ENCODE results near the gene SEMA3F. TPM values are rescaled to one million over a fixed set of nuclear protein-coding genes. Genes with fewer than 3 reads are reported as not detected.
A peak's percentile ranks its signal among the peaks of the same experiment; 100 is the strongest.

Gene SEMA3F
- total RNA-seq, 1 donor from 2014 or later: 14.5 TPM

DNA sequence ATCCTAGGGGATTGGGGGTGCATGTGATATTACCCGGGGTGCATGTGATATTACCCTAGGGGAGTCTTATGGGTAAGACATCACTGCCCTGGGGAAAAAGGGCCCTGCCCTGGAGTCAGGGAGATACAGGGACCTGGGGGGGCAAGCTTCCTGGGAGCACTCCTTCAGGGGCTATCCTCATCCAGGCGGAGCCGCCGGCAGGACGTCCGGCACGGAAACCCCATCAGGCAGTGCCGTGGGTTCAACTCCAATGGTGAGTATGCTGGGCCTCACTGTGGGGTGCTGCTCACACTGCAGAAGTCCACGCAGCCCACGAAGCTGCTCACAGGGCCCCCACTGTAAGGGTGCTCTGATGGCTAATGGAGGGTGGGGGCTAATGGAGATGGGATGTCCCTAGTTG is 31.0 kb downstream of the SEMA3F start:
- no peaks in the 10 kb centered on the region for H3K9me3 ChIP-seq (ENCODE audit: low read depth)
- H2AFZ ChIP-seq (replicated peaks): no peak overlapping the region
- DNase-seq (ENCODE audit: low spot score): no peak
- Mint-ChIP-seq H3K4me3 (no peak overlapping the region), H3K27ac (no peak overlapping the region), H3K4me1 (peaks cover 23% of the 10 kb centered on the region), H3K27me3 (ENCODE audit: insufficient read depth, low read depth) (peaks cover 4% of the 10 kb centered on the region), H3K36me3 (peaks cover 12% of the 10 kb centered on the region), H3K9me3 (no peaks in the 10 kb centered on the region)
- no peak overlapping the region for H3K27ac ChIP-seq
- peaks cover 6% of the 10 kb centered on the region for H3F3A ChIP-seq (ENCODE audit: low read depth)
- no peak overlapping the region for H3K9ac ChIP-seq
- H3K4me1 ChIP-seq: peaks cover 6% of the 10 kb centered on the region
- H3K4me2 ChIP-seq: no peak overlapping the region
- no peaks in the 10 kb centered on the region for H3K27me3 ChIP-seq
- no peaks in the 10 kb centered on the region for H3K79me2 ChIP-seq (ENCODE audit: low read depth)
- no peak for TF ChIP-seq EZH2phosphoT487 (IDR thresholded peaks at IDR 0.05)
- TF ChIP-seq, protein P1, sequence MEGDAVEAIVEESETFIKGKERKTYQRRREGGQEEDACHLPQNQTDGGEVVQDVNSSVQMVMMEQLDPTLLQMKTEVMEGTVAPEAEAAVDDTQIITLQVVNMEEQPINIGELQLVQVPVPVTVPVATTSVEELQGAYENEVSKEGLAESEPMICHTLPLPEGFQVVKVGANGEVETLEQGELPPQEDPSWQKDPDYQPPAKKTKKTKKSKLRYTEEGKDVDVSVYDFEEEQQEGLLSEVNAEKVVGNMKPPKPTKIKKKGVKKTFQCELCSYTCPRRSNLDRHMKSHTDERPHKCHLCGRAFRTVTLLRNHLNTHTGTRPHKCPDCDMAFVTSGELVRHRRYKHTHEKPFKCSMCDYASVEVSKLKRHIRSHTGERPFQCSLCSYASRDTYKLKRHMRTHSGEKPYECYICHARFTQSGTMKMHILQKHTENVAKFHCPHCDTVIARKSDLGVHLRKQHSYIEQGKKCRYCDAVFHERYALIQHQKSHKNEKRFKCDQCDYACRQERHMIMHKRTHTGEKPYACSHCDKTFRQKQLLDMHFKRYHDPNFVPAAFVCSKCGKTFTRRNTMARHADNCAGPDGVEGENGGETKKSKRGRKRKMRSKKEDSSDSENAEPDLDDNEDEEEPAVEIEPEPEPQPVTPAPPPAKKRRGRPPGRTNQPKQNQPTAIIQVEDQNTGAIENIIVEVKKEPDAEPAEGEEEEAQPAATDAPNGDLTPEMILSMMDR (IDR thresholded peaks at IDR 0.05): no peak
- TF ChIP-seq EZH2 (IDR thresholded peaks at IDR 0.05): no peak
- no peak overlapping the region for H3K4me3 ChIP-seq
- H3K36me3 ChIP-seq: no peaks in the 10 kb centered on the region
- no peaks in the 10 kb centered on the region for H4K20me1 ChIP-seq (ENCODE audit: low read depth)

DNA sequence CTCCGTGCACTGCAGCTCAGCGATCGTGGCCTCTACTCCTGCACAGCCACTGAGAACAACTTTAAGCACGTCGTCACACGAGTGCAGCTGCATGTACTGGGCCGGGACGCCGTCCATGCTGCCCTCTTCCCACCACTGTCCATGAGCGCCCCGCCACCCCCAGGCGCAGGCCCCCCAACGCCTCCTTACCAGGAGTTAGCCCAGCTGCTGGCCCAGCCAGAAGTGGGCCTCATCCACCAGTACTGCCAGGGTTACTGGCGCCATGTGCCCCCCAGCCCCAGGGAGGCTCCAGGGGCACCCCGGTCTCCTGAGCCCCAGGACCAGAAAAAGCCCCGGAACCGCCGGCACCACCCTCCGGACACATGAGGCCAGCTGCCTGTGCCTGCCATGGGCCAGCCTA is 32.6 kb downstream of the SEMA3F start:
- peaks cover 4% of the 10 kb centered on the region for H3K27me3 Mint-ChIP-seq (ENCODE audit: insufficient read depth, low read depth)
- no peaks in the 10 kb centered on the region for H3K79me2 ChIP-seq (ENCODE audit: low read depth)
- peaks cover 15% of the 10 kb centered on the region for H3K4me1 Mint-ChIP-seq

DNA sequence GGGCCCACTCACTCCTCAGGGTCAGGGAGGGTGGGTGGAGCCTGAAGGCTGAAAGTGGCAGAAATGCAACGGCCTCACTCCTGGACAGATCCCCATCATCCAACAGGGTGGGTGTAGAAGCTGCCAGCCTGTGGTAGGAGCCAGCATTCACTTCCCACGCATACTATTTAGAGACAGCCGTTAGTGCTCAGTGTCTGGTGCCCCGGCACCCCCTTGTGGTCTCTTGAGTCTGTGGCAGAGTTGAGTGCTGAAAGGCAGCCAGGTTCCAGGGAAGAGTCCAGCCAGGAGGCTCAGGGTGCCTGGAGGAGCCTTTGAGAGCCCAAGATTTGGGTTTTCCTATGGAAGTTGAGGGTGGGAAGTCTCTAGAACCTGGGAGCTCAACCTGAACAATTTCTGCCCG is 34.1 kb downstream of the SEMA3F start:
- H4K20me1 ChIP-seq (ENCODE audit: low read depth): no peaks in the 10 kb centered on the region
- H2AFZ ChIP-seq (replicated peaks): no peak overlapping the region
- no peaks in the 10 kb centered on the region for H3K9me3 Mint-ChIP-seq

More for the DNA sequence above, 32.6 kb downstream of the SEMA3F start:
- no peak overlapping the region for H3K4me2 ChIP-seq
- H3K36me3 ChIP-seq: no peaks in the 10 kb centered on the region
- TF ChIP-seq, protein P1 (IDR thresholded peaks at IDR 0.05): no peak
- TF ChIP-seq EZH2 (IDR thresholded peaks at IDR 0.05): no peak
- TF ChIP-seq EZH2phosphoT487 (IDR thresholded peaks at IDR 0.05): no peak
- H4K20me1 ChIP-seq (ENCODE audit: low read depth): no peaks in the 10 kb centered on the region
- DNase-seq (ENCODE audit: low spot score): no peak
- peaks cover 9% of the 10 kb centered on the region for H3K36me3 Mint-ChIP-seq
- peaks cover 6% of the 10 kb centered on the region for H3F3A ChIP-seq (ENCODE audit: low read depth)
- no peaks in the 10 kb centered on the region for H3K9me3 ChIP-seq (ENCODE audit: low read depth)
- no peaks in the 10 kb centered on the region for H3K9me3 Mint-ChIP-seq
- H3K27ac ChIP-seq: no peak overlapping the region
- peaks cover 6% of the 10 kb centered on the region for H3K4me1 ChIP-seq
- H3K4me3 ChIP-seq: no peak overlapping the region
- no peak overlapping the region for H3K27ac Mint-ChIP-seq
- no peak overlapping the region for H3K4me3 Mint-ChIP-seq
- no peak overlapping the region for H2AFZ ChIP-seq (replicated peaks)
- peaks cover under 1% of the 10 kb centered on the region for H3K27me3 ChIP-seq
- no peak overlapping the region for H3K9ac ChIP-seq

More for the DNA sequence above, 34.1 kb downstream of the SEMA3F start:
- no peak for TF ChIP-seq EZH2phosphoT487 (IDR thresholded peaks at IDR 0.05)
- TF ChIP-seq, protein P1 (IDR thresholded peaks at IDR 0.05): peak; percentile 85
- no peak for TF ChIP-seq EZH2 (IDR thresholded peaks at IDR 0.05)
- H3K27me3 ChIP-seq: peaks cover 16% of the 10 kb centered on the region
- Mint-ChIP-seq H3K4me3 (no peak overlapping the region), H3K27ac (no peak overlapping the region), H3K27me3 (ENCODE audit: insufficient read depth, low read depth) (peaks cover 4% of the 10 kb centered on the region), H3K36me3 (peaks cover under 1% of the 10 kb centered on the region), H3K4me1 (peaks cover 9% of the 10 kb centered on the region)
- no peak overlapping the region for H3K9ac ChIP-seq
- no peak overlapping the region for H3K4me3 ChIP-seq
- H3K36me3 ChIP-seq: no peaks in the 10 kb centered on the region
- DNase-seq (ENCODE audit: low spot score): peak; percentile 89
- peaks cover 6% of the 10 kb centered on the region for H3F3A ChIP-seq (ENCODE audit: low read depth)
- no peaks in the 10 kb centered on the region for H3K79me2 ChIP-seq (ENCODE audit: low read depth)
- H3K4me1 ChIP-seq: peaks cover 6% of the 10 kb centered on the region
- no peak overlapping the region for H3K27ac ChIP-seq
- no peaks in the 10 kb centered on the region for H3K9me3 ChIP-seq (ENCODE audit: low read depth)
- no peak overlapping the region for H3K4me2 ChIP-seq
